ENCODE data around the gene SPATA19.
"Not testable (repeated sequence)": the region's sequence is repeated elsewhere in the genome, so short reads cannot be mapped to it uniquely, and the experiment has no call there.

The SPATA19 gene, protein sequence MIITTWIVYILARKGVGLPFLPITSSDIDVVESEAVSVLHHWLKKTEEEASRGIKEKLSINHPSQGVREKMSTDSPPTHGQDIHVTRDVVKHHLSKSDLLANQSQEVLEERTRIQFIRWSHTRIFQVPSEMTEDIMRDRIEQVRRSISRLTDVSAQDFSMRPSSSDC

DNA sequence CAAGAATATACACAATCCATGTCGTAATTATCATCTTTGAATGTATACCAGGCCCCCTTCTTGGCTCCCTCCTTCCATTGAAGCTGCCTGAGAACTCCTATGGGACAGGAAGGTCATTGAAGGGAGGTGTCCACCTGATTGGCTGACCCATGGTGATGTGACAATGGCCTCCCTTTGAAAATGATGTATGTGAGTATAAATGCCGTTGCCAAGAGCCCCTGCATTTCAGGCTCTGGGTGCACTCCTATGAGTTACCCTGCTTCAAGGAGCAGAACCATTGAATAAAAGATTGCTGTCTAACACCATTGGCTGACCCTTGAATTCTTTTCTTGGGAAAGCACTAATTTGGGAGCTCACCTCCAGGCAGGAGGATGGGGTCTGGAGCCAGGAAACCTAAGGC is at the start of gene SPATA19:
Gene SPATA19, minus strand, starts transcription at position 101 of the 400 bp plus-strand sequence. Its CDS starts 67 bp downstream, at position 34.
- no peak for DNase-seq

DNA sequence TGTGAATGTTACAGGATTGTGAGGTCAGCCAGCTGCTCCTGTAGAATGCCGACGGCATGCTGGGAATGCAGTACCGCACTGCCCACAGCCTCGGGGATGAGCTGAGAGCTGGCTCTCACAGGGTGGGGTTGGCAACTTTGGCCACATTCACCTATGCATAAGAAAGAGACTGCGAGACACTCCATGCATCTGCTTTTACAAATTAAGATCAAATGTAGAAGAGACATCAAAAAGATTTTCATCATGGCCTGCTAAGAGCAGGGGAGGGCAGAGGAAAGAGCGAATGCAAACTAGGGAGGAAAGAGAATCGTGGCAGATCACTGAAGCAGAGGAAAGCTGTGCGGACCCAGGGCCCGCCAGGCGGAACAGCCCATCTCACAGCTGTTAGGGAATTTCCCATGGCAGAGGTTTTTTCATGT is 49.8 kb upstream of the SPATA19 start:
- DNase-seq, result no peak

DNA sequence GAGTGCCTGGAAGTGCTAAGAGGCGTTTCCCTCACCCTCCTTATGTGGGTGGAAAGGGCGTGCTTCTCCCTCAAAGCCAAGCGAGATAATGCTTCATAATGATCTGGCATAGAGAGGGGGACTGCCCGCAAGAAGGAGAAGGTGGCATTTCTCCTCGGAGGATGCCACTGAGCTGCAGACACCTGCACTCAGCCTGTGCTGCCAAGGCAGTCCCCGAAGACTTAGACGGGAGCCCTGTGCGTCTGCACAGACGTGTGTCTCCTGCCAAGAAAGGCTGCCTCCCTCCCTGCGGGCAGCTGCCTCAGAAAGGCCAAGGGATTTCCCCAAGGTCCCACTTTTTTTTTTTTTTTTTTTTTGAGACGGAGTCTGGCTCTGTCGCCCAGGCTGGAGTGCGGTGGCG is 48.1 kb upstream of the SPATA19 start:
- no peak for DNase-seq

DNA sequence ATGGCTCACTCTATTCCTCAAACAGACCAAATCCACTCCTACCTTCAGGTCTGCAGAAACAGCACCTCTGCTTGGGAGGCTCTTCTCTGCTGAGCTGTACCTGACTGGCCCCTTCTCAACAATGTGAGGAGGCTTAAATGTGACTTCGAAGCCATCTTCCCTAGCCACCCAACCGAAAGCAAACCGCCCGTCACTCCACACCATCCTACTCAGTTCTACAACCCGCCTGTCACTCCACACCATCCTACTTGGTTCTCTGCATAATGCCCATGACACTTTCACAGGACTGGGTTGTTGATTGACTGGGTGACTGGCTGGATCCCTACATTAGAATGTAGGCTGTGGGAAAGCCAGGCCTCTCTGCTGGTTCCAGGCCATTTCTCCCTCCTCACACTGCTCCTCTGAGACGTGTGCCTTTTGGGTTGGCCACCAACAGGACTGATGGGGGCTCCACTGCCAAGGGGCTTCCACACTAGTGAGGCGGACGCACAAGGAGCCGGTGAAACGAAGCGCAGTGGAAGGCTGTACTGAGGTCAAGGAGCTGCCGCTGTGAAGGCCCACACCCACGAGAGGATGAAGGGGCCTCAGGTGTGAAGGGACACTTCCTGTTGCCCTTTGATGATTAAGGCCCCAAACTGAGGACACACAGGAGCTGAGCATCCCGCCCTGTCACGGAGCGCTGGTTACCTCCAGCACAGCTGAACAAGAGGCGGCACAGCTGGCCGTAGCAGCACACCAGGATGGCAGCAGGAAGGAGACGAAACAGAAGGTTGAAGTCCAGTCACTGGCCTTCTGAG is 47.5 kb upstream of the SPATA19 start:
- DNase-seq, result no peak

DNA sequence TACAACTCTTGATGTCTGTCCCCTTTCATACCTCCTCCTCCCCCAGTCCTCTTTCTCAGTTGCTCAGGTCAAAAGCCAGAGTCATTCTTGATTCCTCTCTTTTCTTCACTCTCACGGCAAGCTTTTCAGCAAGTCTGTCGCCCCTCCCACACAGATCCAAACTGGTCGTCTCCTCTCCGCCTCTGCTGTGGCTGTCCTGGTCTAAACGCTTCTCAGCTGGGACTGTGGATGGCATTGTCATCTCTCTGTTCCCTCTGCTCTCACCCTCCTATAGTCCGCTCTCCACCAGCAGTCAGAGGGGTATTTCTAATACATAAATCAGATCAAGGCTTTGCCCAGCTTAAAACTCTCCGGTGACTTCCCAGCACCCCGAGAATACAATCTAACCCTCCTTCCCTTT is 46.8 kb upstream of the SPATA19 start:
- no peak for DNase-seq

DNA sequence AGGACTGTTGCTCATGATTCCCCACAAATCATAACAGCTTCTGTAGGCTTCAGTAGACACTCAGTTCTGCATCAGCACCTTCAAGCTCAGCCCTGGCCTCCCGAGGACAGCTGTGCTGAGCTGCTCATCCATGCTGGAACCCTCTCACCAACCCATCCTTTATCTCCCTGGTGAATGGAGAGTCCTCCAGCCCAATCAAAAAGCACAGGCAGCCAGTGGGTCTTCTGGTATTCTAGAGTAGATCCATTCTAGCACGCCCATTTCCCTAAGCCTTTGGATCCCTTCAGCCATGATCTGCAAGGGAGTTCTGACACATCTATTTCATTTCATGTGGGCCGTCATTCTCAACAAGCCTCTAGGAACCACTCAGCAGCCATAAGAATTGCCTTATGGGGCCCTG is 44.6 kb upstream of the SPATA19 start:
- DNase-seq, result no peak

DNA sequence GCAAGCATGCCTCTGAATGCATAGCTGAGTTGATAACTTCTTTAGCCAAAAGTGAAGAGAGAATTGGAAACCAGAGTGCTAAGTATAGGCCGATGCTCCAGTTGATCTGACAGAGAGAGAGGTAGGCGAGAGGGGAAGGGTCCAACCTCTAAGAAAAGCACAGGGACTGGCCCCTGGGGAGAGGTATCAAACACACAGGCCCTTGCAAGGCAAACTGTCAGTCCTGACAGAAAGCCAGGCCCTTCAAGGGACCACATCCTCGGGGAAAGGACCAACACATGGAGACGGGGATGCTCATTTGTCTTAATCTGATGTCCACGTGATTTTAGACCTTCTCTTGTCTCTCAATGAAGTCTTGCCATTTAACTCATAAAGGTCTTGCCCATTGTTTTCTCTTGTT is 43.9 kb upstream of the SPATA19 start:
- DNase-seq, result no peak

DNA sequence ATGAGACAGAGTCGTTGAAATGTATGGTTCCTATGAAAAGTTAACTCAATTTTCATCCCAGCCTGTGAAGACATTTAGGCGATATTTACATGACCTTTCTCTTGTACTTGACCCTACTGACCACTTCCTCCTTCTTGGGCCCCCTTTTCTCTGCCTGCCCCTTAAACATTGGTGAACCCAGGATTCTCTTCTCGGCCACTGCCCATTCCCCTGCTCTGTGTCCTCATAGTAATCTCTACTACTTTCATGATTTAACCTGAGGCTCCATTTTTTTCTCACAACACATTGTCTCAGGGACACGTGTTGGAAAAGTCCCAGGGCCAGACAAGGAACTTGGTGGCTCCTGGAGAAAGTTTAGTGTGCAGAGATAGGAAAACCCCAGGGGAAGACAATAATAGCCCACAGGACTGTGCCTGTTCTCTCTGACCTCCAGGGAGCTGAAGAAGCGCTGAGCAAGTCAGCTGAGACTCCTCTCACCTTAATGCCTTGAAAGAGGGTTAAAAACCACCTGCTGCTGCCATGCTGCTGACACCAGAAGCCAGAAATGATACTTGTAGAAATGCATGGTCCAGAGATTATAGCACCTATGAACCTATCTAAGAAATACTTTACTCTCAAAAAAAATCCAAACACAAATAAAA is 42.5 kb upstream of the SPATA19 start:
- DNase-seq, result no peak

DNA sequence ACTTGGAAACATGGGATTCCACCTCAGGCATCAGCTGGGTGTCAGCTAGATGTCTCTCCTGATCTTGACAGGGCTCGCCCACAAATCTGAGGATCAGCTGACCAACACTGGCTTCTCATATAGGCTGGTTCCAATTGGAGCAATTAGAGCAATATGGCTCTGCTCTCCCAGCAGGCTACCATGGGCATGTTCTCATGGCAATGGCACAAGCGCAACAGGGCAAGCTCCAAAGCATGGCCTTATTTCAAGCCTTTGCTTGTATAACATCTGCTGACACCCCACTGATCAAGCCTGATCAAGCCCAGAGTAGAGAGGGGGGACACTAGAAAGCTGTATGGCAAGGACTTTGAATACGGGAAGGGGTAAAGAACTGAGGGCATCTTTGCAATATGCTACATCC is 40.7 kb upstream of the SPATA19 start:
- no peak for DNase-seq

DNA sequence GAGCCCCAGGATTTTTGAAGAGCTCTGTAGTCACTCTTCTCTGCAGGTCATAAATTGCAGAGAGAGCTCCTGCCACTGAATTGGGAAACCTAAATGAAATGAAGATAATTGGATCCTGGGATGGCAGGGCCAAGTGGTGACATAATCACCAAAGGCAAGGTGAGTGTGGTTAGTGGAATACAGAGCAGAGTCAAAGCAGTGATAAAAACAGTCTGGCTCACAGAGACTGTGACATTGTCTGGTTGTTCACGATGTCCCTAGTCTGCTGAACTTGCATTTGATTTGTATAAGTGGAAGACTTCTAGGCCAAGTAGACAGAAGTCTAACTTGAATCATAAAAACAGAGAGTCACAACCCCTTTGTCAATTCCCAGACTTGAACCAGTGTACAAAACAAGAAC is 26.8 kb upstream of the SPATA19 start:
- DNase-seq, result no peak

DNA sequence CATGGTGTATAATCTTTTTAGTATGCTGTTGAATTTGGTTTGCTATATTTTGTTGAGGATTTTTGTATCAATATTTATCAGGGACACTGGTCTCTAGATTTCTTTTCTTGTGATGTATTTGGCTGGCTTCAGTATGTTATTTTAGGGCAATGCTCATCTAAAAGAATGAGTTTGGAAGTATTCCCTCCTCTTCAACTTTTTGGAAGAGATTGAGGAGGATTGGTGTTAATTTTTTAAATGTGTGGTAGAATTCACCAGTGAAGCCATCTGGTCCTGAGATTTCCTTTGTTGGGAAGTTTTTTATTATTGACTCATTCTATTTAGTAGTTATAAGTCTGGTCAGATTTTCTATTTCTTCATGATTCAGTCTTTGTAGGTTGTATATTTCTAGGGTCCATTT is 22.1 kb upstream of the SPATA19 start:
- DNase-seq, result no peak

DNA sequence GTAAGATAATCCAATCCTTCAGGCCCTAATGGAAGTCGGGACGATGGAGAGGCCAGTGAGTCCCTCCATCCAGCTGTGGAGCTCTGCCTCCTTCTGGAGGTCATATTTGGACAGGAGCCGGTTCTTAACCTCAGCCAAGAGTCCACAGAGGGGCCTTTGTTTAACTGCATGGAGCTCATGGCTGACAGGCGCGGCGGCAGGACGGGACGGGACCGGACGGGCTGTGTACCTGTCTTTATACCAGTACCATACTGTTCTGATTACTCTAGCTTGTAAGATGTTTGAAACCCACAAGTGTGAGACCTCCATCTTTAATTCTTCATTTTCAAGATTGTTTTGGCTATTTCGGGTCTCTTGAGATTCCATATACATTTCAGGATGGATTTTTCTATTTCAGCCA is 20.2 kb upstream of the SPATA19 start:
- DNase-seq, result no peak

DNA sequence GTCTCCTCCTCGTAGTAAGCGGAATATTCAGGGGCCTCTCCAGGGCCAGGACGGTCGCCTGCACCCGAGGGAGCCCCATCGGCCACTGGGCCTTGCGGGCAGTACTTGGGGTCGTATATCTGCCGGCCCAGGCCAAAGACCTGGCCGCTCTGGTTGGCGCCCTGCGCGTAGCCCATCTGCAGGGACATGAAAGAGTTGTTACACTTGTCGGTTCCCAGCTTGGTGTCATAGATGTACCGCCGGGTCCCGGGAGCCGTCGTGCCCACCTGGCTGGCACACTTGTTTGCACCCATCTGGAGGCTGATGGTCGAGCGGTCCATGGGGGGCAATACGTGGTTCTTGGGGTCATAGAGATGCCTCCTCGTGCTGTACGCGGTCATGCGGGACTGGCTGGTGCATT is 19.4 kb upstream of the SPATA19 start:
- no peak for DNase-seq

DNA sequence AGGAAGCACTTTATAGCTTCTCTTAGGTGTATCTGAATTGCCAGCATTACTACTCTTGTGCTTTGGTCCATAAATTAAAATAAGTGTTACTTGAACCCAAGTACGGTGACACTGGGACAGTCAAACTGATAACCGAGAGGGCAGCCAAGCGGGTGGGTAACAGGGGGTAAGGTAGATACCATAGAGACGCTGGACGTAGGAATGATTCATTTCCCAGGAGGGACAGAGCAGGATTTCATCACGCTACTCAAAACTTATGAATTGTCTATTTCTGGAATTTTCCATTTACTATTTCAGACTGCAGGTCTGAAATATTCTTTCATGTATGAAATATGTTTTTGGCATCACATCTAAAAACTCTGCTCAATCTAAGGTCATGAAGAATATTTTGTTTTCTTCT is 14.8 kb upstream of the SPATA19 start:
- no peak for DNase-seq

DNA sequence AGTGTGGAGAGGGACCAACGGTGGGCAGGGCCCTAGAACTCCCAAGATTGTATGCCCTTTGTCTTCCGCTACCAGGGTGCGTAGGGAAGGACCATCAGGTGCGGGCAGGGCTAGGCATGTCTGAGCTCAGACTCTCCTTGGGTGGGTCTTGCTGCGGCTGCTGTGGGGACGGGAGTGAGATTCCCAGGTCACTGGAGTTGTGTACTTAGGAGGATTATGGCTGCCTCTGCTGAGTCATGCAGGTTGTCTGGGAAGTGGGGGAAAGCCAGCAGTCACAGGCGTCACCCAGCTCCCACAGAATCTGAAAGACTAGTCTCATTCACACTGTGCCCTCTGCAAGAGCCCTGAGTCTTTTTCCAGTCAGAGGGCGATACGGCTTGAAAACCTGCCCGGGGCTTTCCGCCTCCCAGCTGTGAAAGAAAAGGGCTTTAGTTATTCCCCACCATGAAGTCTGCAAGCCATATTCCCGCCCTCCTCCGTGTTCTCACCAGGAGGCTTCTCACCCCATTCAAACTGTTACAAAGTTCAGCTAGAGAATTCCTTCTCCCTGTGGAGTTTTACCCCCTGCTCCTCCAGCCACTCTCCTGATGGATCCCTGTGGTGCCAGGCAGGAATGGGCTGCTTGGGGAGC is 9.1 kb upstream of the SPATA19 start:
- not testable (repeated sequence) for DNase-seq

DNA sequence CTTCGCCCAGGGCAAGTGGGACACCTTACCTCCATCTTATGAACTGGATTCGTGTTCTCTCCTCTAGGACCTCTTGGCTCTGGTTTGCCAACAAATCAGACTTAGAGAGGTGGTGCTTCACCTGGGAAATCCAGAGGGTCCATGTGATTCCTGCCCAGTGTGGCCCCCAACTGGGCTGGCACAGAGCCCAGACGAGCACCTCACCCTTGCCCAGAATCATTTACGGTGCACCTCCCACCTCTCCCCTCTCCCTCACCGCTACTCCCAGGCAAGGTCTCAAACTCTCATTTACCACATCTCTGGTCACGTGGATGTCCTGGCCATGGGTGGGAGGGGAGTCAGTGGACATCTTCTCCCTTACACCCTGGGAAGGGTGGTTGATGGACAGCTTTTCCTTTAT is 1.1 kb downstream of the SPATA19 start:
- no peak for DNase-seq

DNA sequence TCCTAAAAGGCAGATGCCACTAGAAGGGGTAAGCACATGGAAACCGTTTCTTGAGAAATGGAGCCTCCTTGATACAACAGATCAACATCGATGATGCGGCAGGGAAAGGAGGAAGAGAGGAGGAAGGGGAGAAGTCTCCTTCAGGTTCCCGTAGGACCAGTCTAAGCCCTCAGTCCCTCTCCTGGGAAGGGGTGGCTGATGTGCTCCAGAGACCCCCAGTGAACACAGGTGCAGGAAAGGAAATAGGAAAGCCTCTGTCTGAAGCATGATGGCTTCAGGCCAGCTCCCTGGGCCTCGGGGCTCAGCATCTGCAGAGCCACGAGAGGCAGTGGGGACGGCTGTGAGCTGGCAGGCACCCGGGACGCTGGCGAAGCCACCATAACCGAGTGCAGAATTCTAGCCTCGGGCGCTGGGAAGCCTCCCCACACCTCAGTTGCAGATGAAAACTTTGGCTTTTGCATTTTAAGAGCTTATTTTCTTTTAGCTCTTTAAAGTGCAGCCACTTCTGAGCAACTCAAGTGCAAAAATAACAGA is 1.8 kb downstream of the SPATA19 start:
- no peak for DNase-seq

DNA sequence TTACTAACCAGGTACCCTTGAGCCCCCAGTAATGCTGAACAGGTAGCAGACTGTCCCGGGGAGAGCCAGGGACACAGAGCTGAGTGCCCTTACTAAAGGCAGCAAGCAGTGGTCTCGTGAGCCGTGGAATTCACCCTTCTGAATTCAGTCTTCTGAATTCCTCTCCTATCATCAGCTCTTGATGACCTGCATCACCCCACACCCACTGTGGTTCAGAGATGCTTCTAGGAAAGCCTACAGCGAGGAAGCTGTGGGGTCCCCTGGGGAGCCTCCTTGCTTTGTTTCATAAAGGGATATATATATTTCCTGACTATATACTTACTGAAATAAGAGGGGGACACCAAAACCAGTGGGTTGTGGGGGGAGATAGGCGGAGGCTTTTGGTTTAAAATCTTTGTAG is 2.6 kb downstream of the SPATA19 start:
- no peak for DNase-seq

DNA sequence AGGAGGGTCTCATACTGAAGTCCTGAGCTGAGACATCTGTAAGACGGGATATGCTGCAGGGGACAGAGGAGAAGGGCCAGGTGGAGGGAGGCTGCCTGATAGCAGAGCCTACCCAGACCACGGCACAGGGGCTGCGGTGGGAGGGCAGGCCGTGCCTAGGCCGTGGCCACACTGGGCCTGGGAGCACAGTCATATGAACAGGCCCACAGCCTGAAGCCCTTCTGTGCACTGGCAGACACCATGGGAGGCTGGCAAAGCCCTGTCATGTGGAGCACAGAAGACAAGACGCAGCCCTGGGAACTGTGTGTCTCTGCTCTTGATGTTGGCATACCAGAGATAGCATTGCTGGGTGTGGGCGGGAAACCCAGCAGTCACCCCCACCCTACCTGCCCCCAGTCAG is 3.3 kb downstream of the SPATA19 start:
- no peak for DNase-seq

DNA sequence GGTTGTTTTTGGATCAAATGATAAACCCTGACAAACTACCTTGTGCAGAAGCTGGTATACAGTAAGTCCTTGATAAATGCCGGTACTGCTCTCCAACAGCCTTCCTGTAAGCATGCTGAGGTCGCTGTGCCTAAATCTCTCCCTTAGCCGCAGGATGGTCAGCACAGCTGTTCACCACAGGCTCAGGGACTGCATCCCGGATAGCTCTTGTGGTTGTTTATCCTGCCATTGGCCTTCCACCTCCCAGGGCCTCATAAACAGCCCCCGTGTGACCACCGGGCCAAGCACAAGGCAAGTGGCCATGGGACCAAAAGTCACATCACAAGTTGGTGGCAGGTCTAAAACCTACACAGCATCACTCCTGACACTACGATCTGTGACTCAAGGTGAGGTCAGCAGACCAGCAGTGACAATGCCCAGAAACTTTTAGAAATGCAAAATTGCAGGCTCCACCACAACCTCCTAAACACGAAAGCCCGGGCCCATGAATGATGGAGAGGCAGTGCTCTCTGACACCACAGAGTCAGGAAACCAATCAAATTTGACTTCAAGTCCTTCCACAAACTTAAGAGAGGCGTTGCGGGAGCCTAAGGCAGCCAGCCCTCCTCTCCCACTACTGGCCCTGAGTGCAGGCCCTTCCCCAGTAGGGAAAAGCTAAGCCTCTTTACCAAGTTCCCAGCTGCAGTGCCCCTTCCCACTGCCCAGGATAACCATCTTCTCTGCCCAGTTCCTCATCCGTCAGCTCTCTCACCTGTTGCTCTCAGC is 3.9 kb downstream of the SPATA19 start:
- DNase-seq, result no peak

DNA sequence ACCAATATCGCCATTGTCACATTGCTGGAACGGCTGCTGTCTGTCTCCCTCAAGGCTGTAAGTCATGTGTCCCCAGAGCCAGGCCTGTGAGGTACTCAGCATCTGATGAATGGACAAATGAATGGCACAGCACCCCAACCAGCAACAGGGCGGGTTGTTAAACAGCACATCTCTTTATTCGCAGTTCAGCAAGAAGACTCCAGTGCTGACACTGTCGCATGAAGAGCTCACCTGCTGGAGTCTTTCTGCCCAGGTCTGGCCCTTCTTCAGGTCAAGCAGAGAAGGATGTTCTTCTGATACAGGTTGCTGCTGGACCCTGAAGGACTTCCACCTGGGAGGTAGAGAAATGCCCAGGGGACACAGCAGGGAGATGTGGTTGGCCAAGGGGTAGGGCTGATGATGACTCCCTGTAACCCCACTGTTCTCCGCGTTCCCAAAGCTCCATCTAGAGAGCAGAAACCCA is 4.8 kb downstream of the SPATA19 start:
- DNase-seq, result no peak

Data from NCI-H1048 (cell line).